ENCODE measurements around the gene PTEN. TPM values are rescaled to one million over a fixed set of nuclear protein-coding genes. Genes with fewer than 3 reads are reported as not detected.
A peak's percentile ranks its signal among the peaks of the same experiment; 100 is the strongest.

The PTEN gene
- total and polyA plus RNA-seq, 4 donors = 11.5 to 76.6 (median 37.5) TPM

GRCh38 chr10:87866412-87866974, 3.1 kb downstream of the PTEN start:
- peak overlapping the region; percentile 92 to 99 for H3K27ac ChIP-seq (ENCODE audit: low read depth in 1 of 2, low read length in 2 of 2)
- no peak for DNase-seq (ENCODE audit: low spot score)
- no peaks in the 10 kb centered on the region for H3K9me3 ChIP-seq (ENCODE audit: control insufficient read depth in 4 of 4, low read length in 3 of 4)
- TF ChIP-seq GABPA (IDR thresholded peaks at IDR 0.05 in 1 of 2, conservative IDR thresholded peaks at IDR 0.05 in 1 of 2) = no peak
- TF ChIP-seq HNF4G (IDR thresholded peaks at IDR 0.05) = no peak
- TF ChIP-seq ZBTB33 (IDR thresholded peaks at IDR 0.05) = no peak
- no peak for TF ChIP-seq RXRA (IDR thresholded peaks at IDR 0.05)
- no peak for TF ChIP-seq TAF1 (conservative IDR thresholded peaks at IDR 0.05)
- no peak for TF ChIP-seq CTCF (IDR thresholded peaks at IDR 0.05; ENCODE audit: low read depth, low read length, missing input control)
- no peak for TF ChIP-seq NR2F2 (IDR thresholded peaks at IDR 0.05)
- no peak for TF ChIP-seq REST (IDR thresholded peaks at IDR 0.05)
- no peak for TF ChIP-seq ATF3 (IDR thresholded peaks at IDR 0.05)
- H3K9ac ChIP-seq (ENCODE audit: low read depth in 1 of 2, low read length in 2 of 2) = peak overlapping the region; percentile 90 to 98
- peaks cover 6 to 32% (median 16%) of the 10 kb centered on the region in 4 donors for H3K4me1 ChIP-seq (ENCODE audit: control insufficient read depth in 4 of 4, insufficient read depth in 4 of 4, low read length in 3 of 4)
- no peaks in the 10 kb centered on the region for H3K36me3 ChIP-seq (ENCODE audit: control insufficient read depth in 4 of 4, insufficient read depth in 3 of 4, low read depth in 1 of 4, low read length in 3 of 4)
- 2% methylated on average over 3 of the region's 3 CpGs for WGBS
- H3K27me3 ChIP-seq (ENCODE audit: control insufficient read depth in 4 of 4, insufficient read depth in 4 of 4, low read length in 3 of 4) = no peaks in the 10 kb centered on the region
- H3K4me3 ChIP-seq (ENCODE audit: low read depth in 1 of 3, low read length in 3 of 3) = peak overlapping the region; percentile 70 to 75 (median 75)

GRCh38 chr10:87867453-87867852, 4.0 kb downstream of the PTEN start:
- Histone ChIP-seq H3K36me3 (ENCODE audit: control insufficient read depth in 4 of 4, insufficient read depth in 3 of 4, low read depth in 1 of 4, low read length in 3 of 4) (no peaks in the 10 kb centered on the region), H3K4me3 (ENCODE audit: low read depth in 1 of 3, low read length in 3 of 3) (peak overlapping the region; percentile 39 to 70 (median 43))

More at GRCh38 chr10:87867453-87867852, 4.0 kb downstream of the PTEN start:
- TF ChIP-seq TAF1 (conservative IDR thresholded peaks at IDR 0.05) = no peak
- TF ChIP-seq SP1 (IDR thresholded peaks at IDR 0.05) = no peak
- no peak for TF ChIP-seq RXRA (IDR thresholded peaks at IDR 0.05)
- no peak for TF ChIP-seq REST (IDR thresholded peaks at IDR 0.05)
- TF ChIP-seq JUND (IDR thresholded peaks at IDR 0.05) = no peak
- TF ChIP-seq NR2F2 (IDR thresholded peaks at IDR 0.05) = no peak
- TF ChIP-seq HNF4G (IDR thresholded peaks at IDR 0.05) = no peak
- no peak for TF ChIP-seq ATF3 (IDR thresholded peaks at IDR 0.05)
- Histone ChIP-seq H3K9me3 (ENCODE audit: control insufficient read depth in 4 of 4, low read length in 3 of 4) (no peaks in the 10 kb centered on the region), H3K27me3 (ENCODE audit: control insufficient read depth in 4 of 4, insufficient read depth in 4 of 4, low read length in 3 of 4) (no peaks in the 10 kb centered on the region), H3K9ac (ENCODE audit: low read depth in 1 of 2, low read length in 2 of 2) (peak overlapping the region; percentile 90 to 98), H3K27ac (ENCODE audit: low read depth in 1 of 2, low read length in 2 of 2) (peak overlapping the region in 1 of 2 donors; percentile 9), H3K4me1 (ENCODE audit: control insufficient read depth in 4 of 4, insufficient read depth in 4 of 4, low read length in 3 of 4) (peaks cover 8 to 28% (median 15%) of the 10 kb centered on the region in 4 donors)
- DNase-seq (ENCODE audit: low spot score) = no peak
